HG03469 (cell line): ENCODE results near the gene MANSC4.

Experiments used
- ATAC-seq: cut with Tn5 transposase; IDR thresholded peaks from one replicate; pipeline ENCODE4 v1.9.1; 2021; ENCODE audit warnings: mild to moderate bottlenecking, moderate library complexity, moderate number of reproducible peaks; ENCODE audit not compliant: unreplicated experiment

MANSC4 gene

DNA sequence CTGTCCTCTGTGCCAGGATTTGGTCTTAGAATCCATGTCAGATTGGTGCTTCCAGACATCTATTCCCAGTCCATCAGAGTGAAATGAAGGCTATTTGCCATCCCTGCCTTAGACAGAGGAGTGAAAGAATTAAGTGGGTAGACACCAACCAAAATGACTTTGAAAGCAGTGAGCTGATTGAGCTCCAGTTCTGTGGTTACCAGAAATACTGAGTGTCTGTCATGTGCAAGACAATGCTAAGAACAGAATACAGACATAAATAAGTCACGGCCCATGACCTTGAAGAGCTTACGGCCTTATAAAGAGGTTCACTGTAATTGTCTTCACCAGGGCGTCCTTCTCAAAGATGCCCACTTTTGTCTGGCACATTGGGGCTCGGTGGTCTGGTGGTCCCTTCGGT is 21.6 kb upstream of the MANSC4 start:
- no peak for ATAC-seq

- no peak for ATAC-seq
Measured at GRCh38 chr12:27800819-27801218, 20.8 kb upstream of the MANSC4 start.

- ATAC-seq = no peak
Measured at GRCh38 chr12:27797301-27798025, 17.4 kb upstream of the MANSC4 start.

DNA sequence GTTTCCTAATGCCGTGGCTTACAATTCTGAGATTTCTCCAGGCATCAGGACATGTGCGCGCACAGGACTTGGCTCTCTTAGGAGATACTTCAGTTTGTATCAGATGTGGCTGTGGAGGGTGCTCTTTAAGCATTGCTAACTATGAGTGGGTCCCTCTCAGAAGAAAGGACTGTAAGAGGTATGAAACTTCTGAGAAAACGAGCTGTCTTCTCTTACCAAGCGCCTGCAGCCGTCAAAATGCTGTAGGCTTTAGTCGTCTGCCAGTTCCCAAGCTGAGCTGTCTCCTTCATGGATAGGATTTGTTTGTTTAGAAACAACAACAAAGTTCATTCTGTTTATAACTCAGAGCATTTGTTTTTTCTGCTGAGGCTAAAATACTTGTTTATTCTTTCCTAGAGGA is 16.1 kb upstream of the MANSC4 start:
- no peak for ATAC-seq

- no peak for ATAC-seq
Measured at GRCh38 chr12:27794818-27795584, 15.0 kb upstream of the MANSC4 start.

- no peak for ATAC-seq
Measured at GRCh38 chr12:27790179-27790578, 10.1 kb upstream of the MANSC4 start.

- ATAC-seq = no peak
Measured at GRCh38 chr12:27787559-27787958, 7.5 kb upstream of the MANSC4 start.

DNA sequence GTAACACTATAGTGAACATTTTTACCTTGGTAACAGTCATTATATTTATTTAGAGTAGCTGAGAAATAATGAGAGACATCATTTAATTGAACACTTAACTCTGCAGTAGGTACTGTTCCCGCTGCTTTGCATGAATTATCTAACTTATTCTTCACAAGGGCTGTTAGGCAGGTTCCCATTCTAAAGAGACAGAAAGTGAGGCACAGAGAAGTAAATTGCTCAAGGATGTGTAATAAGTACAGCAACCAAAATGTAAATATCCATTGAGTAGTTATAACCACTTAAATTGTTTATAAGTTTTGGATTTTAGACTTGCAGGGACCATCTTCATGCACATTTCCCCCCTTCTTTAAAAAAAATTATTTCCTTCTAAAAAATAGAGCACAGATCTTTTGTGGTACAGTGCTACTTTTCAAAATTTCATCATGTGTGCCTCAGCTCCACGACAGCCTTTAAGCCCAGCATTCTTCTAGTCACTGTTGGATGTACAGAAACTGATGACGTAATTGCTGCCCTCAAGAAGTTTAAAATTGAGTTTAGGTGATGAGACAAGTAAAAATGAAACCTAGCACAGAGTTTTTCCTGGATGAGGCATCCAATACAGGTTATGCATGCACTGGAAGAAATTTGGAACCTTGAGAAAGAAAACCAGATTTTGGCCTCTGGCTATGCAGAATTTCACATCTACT is 6.0 kb upstream of the MANSC4 start:
- ATAC-seq = no peak

DNA sequence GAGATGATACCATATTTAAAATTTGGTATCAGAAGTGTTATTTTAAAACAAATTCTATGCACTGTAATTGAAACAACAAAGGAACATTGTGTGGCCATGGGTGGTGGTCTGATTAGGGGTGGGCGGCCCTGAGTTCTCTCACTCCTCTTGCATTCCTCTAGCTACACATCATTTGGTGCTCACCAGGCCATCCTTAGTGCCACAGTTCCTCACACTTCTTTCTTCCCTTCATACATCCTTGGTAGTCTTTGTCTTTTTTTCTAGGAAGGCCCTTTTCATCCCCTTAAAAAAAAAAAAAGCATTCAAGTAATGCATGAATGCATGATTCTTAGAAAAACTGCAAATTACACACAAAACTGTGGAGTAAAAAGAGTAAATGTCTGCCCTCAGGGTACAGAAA is 2.4 kb upstream of the MANSC4 start:
- no peak for ATAC-seq

GRCh38 chr12:27781680-27782079 is 1.6 kb upstream of the MANSC4 start:
- ATAC-seq = no peak

DNA sequence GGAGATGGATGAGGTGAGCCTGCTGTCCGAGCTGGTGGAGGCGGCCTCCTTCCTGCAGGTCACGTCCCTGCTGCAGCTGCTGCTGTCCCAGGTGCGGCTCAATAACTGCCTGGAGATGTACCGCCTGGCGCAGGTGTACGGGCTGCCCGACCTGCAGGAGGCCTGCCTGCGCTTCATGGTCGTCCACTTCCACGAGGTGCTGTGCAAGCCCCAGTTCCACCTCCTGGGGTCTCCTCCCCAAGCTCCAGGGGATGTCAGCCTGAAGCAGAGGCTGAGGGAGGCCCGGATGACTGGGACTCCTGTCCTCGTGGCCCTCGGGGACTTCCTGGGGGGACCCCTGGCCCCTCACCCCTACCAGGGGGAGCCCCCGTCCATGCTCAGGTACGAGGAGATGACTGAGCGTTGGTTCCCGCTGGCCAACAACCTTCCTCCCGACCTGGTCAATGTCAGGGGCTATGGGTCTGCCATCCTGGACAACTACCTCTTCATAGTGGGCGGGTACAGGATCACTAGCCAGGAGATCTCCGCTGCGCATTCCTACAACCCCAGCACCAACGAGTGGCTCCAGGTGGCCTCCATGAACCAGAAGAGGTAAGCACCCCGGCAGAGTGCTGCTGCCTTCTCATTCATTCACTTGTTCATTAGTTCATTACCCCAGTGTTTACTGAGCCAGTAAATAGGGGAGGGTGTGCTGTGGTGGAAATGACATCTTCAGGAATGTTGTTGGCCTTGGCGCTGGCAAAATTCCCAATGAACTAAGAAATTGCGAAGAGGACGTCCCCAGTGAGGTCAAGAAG is 774 bp upstream of the MANSC4 start:
- ATAC-seq = peak; percentile 13

- ATAC-seq = peak; percentile 11
Measured at GRCh38 chr12:27779416-27779919, 568 bp downstream of the MANSC4 start.

DNA sequence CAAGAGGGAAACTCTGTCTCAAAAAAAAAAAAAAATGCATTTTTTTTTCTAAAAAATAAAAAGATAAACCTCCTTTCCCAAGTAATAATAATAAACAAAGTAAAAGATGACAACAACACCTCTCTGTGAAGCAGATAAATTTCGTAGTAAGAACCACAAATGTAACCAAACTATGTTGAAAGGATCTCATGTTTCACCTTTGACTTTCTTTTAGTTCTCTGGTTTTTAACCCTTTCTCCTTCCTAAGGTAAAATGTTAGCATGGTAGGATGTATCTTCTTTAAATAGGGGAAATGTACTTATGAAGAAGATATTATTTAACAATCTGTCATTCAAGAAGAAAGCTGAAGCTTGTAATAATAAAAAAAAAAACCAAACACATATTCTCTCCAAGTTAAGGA is 1.8 kb downstream of the MANSC4 start:
- no peak for ATAC-seq

DNA sequence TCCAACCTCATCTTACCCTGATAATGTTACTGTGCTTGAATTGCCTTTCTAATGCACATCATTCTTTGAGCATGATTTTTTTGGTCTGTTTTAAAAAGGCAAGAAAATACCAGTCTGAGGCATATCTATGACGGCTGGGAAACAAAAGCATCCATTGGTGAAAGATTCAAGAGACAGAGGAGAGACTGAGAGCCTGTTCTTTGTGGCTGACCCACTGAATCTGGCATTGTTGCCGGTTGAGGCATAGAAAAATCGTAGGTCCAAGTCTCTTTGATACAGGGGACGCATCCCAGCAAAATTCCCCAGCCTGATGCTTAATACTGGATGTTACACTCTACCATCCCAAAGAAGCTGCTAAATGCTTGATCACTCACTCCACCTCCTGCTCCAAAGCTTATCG is 2.9 kb downstream of the MANSC4 start:
- ATAC-seq = no peak

GRCh38 chr12:27772328-27773049 is 7.5 kb downstream of the MANSC4 start:
- no peak for ATAC-seq

GRCh38 chr12:27771481-27772327 is 8.3 kb downstream of the MANSC4 start:
- no peak for ATAC-seq

- ATAC-seq = no peak
Measured at GRCh38 chr12:27769142-27769673, 10.8 kb downstream of the MANSC4 start.

DNA sequence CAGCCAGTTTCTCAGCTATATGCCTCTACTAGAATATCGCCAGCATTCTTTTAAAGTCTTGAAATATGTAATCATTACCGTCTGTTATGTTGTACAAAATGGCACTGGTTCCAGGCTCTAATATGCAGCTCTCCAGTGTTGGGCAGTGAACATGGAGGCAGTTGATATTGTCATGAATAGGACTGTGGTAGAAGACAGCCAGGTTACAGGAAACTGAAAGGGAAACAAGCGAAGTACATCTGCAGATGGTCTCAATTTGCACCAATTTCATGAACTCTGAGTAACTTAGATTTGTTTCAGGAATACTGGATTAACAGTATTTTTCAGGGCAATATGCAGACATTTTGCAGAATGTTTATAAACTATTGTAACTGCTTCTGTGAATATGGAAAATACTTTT is 13.4 kb downstream of the MANSC4 start:
- no peak for ATAC-seq

- no peak for ATAC-seq
Measured at GRCh38 chr12:27762757-27763156, 17.3 kb downstream of the MANSC4 start.
